Hematopoietic multipotent progenitor cell treated with erythropoietin and hydrocortisone succinate and interleukin-3 and kit ligand, for 4 days (in vitro differentiated cells): ENCODE results near the gene F2.
"Not testable (repeated sequence)": the region's sequence is repeated elsewhere in the genome, so short reads cannot be mapped to it uniquely, and the experiment has no call there.

Experiments
- DNase-seq: peaks from one replicate; pipeline ENCODE4 v3.0.0-alpha.2; 2015

F2 gene

GRCh38 chr11:46686886-46687795, 31.9 kb upstream of the F2 start:
- DNase-seq, result no peak

DNA sequence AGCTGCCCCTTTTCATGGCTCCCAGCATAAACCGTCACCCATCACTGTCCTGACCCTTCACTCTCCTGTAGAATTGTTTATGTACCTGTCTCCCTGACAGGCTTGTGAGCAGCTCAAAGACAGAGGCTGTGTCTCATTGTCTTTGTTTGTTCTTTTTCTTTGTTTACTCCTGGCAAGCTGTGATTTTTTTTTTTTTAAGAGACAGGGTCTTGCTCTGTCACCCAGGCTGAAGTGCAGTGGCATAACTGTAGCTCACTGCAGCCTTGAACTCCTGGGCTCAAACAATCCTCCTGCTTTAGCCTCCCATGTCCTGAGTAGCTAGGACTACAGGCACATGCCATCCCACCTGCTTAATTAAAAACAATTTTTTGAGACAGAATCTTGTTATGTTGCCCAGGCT, 28.3 kb upstream of the F2 start:
- DNase-seq, result no peak

GRCh38 chr11:46692450-46692849, 26.6 kb upstream of the F2 start:
- no peak for DNase-seq

- no peak for DNase-seq
Observed at GRCh38 chr11:46693597-46694012, 25.4 kb upstream of the F2 start.

DNA sequence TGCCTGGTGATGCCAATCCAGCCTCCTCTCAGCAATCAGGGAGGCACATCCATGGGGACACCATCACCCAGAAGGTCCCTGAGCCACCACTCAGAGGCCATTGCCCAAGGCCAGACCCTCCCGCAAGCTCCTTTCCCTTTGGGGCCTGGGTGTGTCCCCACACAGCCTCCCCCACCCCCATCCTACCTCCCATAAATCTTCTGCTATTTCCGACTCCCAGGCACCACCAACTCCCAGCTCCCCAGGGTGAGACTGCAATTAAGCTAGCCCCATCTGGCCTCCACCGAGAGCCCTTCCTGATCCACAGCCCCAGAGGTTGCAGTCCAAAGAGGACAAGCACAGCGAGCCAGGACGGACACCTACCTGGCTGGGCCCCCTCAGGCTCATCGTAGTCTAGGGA, 24.9 kb upstream of the F2 start:
- DNase-seq, result no peak

GRCh38 chr11:46694607-46695006, 24.4 kb upstream of the F2 start:
- no peak for DNase-seq

- DNase-seq, result no peak
Observed at GRCh38 chr11:46695345-46696211, 23.4 kb upstream of the F2 start.

DNA sequence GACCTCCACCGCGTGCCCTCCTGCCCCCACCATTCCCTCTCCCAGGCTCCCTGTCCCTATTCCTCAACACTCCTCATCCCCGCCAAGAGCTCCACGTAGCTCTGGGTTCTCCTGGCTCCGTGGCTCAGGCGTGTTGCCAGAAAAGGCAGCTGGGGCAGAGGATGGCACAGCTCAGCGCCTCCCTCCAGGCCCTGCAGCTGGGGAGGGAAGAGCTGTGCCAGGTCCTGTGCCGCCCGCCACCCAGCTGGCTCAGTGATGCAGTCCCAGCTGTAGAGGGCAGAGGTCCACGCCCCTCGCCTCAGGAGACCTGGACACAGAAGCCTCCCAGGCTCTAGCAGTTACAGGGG, 22.8 kb upstream of the F2 start:
- no peak for DNase-seq

DNA sequence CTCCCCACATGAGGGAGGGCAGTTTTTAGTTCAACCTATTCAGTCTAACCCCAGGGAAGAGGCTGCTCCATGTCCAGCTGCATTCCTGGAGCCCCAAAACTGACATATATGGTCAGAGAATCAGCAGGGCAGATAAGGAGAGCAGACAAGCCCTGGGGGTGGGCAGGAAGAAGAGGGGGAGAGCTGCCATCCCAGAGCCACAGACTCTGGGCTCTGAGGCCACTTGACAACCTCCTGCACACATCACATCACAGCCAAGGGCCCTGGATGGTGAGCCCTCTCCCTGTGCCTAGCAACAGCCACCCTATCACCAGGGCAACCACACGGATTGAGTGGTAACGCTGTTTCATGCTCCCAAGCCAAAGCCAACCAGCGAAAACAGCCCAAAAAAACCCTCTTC, 21.7 kb upstream of the F2 start:
- peak; percentile 36 for DNase-seq

DNA sequence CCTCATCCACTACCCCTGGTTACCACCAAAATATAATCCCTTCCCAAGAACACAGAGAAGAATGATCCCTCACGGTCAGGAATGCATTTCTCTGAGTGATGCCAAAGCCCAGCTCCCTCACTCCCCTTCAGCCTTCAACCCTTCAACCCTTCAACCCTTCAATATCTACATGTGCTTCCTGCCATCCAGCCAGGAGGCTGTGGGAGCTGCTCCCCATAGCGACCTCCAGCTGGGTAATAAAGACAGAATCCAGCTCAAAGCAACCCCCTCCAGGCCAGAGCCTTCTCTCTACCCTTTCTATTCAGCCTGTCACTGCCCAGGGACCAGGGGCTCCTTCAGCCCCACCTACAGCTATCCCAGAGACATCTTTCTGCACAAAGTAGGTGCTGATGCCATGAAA, 21.3 kb upstream of the F2 start:
- DNase-seq, result no peak

DNA sequence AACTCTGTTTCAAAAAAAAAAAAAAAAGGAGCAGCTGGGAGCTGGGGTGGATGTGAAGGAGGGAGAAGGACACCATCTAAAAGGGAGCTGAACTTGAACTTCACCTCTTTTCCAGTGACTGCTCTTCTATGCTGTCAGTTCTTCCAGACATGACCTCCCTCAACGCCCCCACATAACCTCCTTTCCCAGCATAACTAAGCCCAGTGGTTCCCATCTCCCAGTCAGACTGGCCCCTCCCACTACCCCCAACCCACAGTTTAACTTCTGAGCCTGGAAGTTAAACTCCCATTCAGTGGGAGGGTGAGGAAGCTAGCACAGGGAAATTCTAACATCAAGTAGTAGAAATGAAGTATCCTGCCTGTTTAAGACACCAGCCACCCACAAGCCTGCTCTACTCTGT, 20.4 kb upstream of the F2 start:
- DNase-seq, result no peak

DNA sequence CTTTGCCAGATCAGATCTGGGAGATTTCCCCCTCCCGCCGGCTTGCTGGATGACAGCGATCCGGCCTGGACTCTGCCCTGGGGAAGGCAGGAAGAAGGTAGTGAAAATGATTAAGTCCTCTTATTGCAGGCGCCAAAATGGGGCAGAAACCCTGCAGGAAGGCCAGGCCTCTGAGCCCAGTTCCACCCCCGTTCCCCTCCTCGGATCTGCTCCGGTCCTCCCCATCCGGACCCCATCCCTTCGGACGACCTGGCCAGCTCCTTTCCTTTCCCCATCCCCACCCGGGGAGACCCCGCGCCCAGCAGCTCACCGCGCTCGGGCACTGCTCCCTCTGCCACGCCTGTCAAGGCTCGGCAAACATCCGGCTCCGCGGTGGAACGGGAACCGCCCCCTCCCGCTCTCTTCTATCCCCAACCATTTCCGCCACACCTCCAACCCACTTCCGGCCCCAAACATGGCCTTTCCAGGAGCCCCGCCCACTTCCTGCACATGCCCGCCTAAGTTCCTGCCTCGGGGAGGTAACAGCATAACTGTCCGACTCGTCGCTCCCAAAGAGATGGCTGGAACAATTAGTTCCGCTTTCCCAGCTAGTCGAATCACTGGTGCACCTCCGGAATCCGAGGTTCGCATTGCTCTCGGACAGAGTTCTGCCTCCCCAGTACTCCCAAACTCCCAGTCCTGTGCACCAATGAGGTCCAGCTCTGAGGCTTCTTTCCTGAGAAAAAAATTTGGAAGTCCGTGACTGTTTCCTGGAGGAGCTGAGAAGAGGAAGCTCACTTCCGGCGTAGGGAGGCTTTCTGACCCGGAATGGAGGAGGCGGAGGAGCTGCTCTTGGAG, 18.6 kb upstream of the F2 start, which contains the start of the genes ARHGAP1 and ZNF408:
ARHGAP1 (minus strand) TSS at position 379 of the 837 bp plus-strand sequence. CDS start 4,512 bp downstream, outside the sequence.
ZNF408 (plus strand) TSS at position 791 of the 837 bp plus-strand sequence; CDS start at position 808, 17 bp downstream.
- peak; percentile 100 for DNase-seq

GRCh38 chr11:46701078-46701654, 17.8 kb upstream of the F2 start:
- peak; percentile 28 for DNase-seq

GRCh38 chr11:46705070-46705688, 13.8 kb upstream of the F2 start:
- no peak for DNase-seq

GRCh38 chr11:46706886-46707285, 12.1 kb upstream of the F2 start:
- no peak for DNase-seq

- DNase-seq, result not testable (repeated sequence)
Observed at GRCh38 chr11:46709351-46709750, 9.7 kb upstream of the F2 start.

DNA sequence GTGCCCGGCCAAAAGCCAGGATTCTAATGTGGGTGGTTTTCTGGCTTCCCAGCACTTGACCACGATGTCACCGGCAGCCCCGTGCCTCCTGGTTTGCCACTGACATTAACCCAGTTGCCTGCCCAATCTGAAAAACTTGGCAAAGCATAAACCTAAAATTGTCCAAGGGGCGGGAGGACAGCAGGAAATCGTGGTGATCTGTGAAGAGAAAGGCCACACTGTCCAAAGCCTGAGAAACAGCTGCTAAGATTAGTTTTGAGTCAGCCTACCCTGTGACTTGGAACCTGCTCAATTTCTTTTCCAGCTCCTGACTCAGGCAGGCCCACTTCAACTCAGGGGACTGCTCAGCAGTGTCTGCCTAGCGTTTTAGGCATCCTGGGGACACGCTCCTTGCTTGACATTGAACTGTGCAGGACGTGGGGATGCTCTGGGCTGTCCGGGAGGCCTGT, 8.2 kb upstream of the F2 start:
- DNase-seq, result no peak

- no peak for DNase-seq
Observed at GRCh38 chr11:46711303-46711702, 7.7 kb upstream of the F2 start.

DNA sequence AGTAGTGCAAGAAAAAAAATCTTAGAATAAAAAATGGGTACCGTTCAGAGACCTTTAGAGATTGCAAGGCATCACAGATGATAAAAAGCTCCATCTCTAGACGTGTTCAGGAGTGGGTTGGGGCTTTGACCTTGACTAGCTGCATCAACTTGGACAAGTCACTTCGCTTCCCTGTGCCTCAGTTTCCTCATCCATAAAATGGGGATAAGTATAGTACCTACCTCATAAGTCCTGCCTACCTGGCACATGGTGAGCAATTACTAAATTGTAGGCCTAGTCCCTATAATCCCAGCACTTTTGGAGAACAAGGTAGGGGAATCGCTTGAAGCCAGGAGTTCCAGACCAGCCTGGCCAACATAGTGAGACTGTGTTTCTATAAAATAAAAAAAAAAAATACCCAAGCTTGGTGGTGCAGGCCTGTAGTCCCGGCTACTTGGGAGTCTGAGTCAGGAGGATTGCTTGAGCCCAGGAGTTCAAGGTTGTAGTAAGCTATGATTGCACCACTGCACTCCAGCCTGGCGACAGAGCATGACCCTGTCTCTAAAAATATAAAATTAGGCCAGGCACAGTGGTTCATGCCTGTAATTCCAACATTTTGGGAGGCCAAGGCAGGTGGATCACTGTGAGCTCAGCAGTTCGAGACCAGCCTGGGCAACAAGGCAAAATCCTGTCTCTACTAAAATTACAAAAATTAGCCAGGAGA, 6.0 kb upstream of the F2 start:
- no peak for DNase-seq

DNA sequence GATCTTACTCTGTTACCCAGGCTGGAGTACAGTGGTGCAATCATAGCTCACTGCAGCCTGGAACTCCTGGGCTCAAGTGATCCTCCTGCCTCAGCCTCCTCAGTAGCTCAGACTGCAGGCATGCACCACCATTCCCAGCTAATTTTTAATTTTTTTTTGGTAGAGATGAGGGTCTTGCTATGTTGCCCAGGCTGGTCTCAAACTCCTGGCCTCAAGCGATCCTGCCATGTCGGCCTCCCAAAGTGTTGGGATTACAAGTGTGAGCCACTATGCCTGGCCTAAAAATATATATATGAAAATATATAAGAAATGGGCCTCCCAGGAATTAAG, 1.2 kb upstream of the F2 start:
- not testable (repeated sequence) for DNase-seq
